Tibial nerve (tissue), 4 donors: ENCODE results near the gene KXD1. TPM values are rescaled to one million over a fixed set of nuclear protein-coding genes. Genes with fewer than 3 reads are reported as not detected.

Experiments used
- DNase-seq, 2 donors: peaks; one replicate each; pipeline ENCODE4 v3.0.0-alpha.2; 2019; ENCODE audit warnings: low spot score in 2 of 2
- H3K27ac ChIP-seq, 4 donors: fragments of 200-600 bp; sonication (generic) in 3 of 4; one replicate each; pipeline ENCODE4 v1.5.1; 2017 to 2019; ENCODE audit warnings: mild to moderate bottlenecking in 1 of 4
- H3K27me3 ChIP-seq, 2 donors: fragments of 200-600 bp; sonication (generic) in 1 of 2; one replicate each; pipeline versions ENCODE4 v1.5.1 to v1.6.0; 2017 to 2019
- H3K36me3 ChIP-seq, 3 donors: fragments of 200-600 bp; sonication (generic); one replicate each; pipeline ENCODE4 v1.5.1; 2018 to 2019
- H3K4me1 ChIP-seq, 4 donors: fragments of 200-600 bp; sonication (generic) in 3 of 4; one replicate each; pipeline ENCODE4 v1.5.1; 2017 to 2019
- H3K4me3 ChIP-seq, 4 donors: fragments of 200-600 bp; sonication (generic) in 3 of 4; one replicate each; pipeline ENCODE4 v1.5.1; 2017 to 2019; ENCODE audit warnings: mild to moderate bottlenecking in 1 of 4, moderate library complexity in 1 of 4
- H3K9me3 ChIP-seq, 4 donors: fragments of 200-600 bp; sonication (generic) in 3 of 4; one replicate each; pipeline ENCODE4 v1.5.1; 2017 to 2019
- CTCF ChIP-seq, 5 experiments: fragments of 200-600 bp in 3 of 5; fragments of 450-650 bp in 2 of 5; sonication (generic) in 3 of 5; IDR thresholded peaks; one replicate each; pipeline ENCODE4 v1.5.1; 2016 to 2019; ENCODE audit warnings: antibody characterized with exemption in 5 of 5, mild to moderate bottlenecking in 3 of 5, moderate library complexity in 2 of 5
- EP300 ChIP-seq, 2 donors: sonication (generic); formaldehyde crosslinking; IDR thresholded peaks; one replicate each; pipeline ENCODE4 v1.6.1; 2017; ENCODE audit warnings: antibody characterized with exemption in 2 of 2, mild to moderate bottlenecking in 1 of 2
- POLR2A ChIP-seq, 2 donors: fragments of 450-650 bp; IDR thresholded peaks; one replicate each; pipeline ENCODE4 v1.6.1; 2017; ENCODE audit warnings: antibody characterized with exemption in 2 of 2, mild to moderate bottlenecking in 2 of 2, moderate library complexity in 2 of 2
- WGBS, 2 donors: methylation state at CpG; one replicate each; pipeline ENCODE4 v1.1.5; 2018; 5-methylcytosine and 5-hydroxymethylcytosine counted together
- total RNA-seq, 4 donors: library from RNA; depleted of rRNA; stranded (reverse); fragments of >200 nt; gene quantifications; one replicate each; pipeline ENCODE4 v1.1.0, GENCODE V29; 2016

The KXD1 gene
- total RNA-seq, 4 donors from 2014 or later: 122 to 298 (median 167) TPM

GRCh38 chr19:18608805-18609716 lies 51.4 kb downstream of the KXD1 start:
- DNase-seq: no peak
- H3K27ac ChIP-seq: no peak overlapping the region
- 46 to 61% methylated on average over 9 of the region's 9 CpGs for WGBS, 2 donors

GRCh38 chr19:18609717-18610051 lies 52.0 kb downstream of the KXD1 start:
- WGBS, 2 donors: 21 to 36% methylated on average over 2 of the region's 2 CpGs
- Histone ChIP-seq H3K27ac (no peak overlapping the region), H3K4me3 (no peak overlapping the region), H3K9me3 (no peaks in the 10 kb centered on the region), H3K27me3 (peaks cover 7 to 94% of the 10 kb centered on the region in 2 donors), H3K36me3 (no peaks in the 10 kb centered on the region), H3K4me1 (peaks cover 2 to 67% (median 37%) of the 10 kb centered on the region in 4 donors)
- TF ChIP-seq POLR2A (IDR thresholded peaks at IDR 0.05): no peak
- TF ChIP-seq EP300 (IDR thresholded peaks at IDR 0.05): no peak
- TF ChIP-seq CTCF (IDR thresholded peaks at IDR 0.05): no peak
- DNase-seq: no peak

More at GRCh38 chr19:18608805-18609716, 51.4 kb downstream of the KXD1 start:
- TF ChIP-seq CTCF (IDR thresholded peaks at IDR 0.05): no peak
- no peak for TF ChIP-seq EP300 (IDR thresholded peaks at IDR 0.05)
- TF ChIP-seq POLR2A (IDR thresholded peaks at IDR 0.05): no peak
- Histone ChIP-seq H3K4me3 (no peak overlapping the region), H3K36me3 (no peaks in the 10 kb centered on the region), H3K9me3 (no peaks in the 10 kb centered on the region), H3K27me3 (peaks cover 7 to 94% of the 10 kb centered on the region in 2 donors), H3K4me1 (peaks cover 2 to 73% (median 38%) of the 10 kb centered on the region in 4 donors)

GRCh38 chr19:18610245-18610555 lies 52.5 kb downstream of the KXD1 start:
- Histone ChIP-seq H3K9me3 (no peaks in the 10 kb centered on the region), H3K4me3 (no peak overlapping the region), H3K27ac (no peak overlapping the region), H3K36me3 (no peaks in the 10 kb centered on the region), H3K27me3 (peaks cover 7 to 94% of the 10 kb centered on the region in 2 donors), H3K4me1 (peaks cover 2 to 65% (median 37%) of the 10 kb centered on the region in 4 donors)
- 43% methylated on average over 1 of the region's 3 CpGs; no CpG with 5 or more reads in 1 of the 2 donors for WGBS, 2 donors
- no peak for TF ChIP-seq CTCF (IDR thresholded peaks at IDR 0.05)
- TF ChIP-seq POLR2A (IDR thresholded peaks at IDR 0.05): no peak
- TF ChIP-seq EP300 (IDR thresholded peaks at IDR 0.05): no peak
- DNase-seq: no peak

DNA sequence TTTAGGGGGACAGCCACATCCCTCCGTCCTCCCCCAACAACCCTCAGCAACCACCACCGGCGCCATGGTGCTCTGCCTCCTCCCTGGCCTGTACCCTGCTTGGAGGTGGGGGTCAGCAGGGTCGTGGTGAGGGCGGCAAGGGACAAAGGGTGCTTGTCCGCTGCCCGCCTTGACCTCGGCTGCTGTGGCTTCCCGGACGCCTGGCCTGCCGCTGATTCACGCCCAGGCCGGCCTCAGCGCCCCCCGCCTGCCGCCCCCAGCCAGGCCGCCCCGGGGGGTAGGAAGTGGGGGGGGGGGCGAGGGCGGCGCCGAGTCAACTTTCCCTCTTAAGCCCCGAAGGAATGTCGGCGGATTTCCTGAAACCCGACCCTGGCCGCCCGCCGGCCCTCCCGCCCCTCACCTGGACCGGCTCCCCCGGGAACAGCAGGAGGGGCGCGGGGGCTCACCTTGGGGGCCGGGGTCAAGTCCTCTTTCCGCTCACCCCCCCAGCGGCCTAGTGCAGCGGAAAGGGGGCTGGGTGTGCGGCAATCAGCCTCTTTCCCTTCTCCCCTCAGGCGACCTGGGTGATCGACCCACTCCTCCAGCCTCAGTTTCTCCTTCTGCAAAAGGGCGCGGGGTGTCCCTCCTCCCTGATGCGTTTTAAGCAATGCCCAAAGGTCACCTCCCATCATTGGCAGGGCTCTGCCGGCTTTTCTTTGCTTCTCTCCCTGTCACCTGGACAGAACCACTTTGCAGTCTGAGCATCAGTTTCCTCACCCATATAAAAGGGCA lies 53.1 kb downstream of the KXD1 start:
- TF ChIP-seq POLR2A (IDR thresholded peaks at IDR 0.05) (no peak), CTCF (IDR thresholded peaks at IDR 0.05) (no peak), EP300 (IDR thresholded peaks at IDR 0.05) (no peak)
- 6 to 8% methylated on average over 13 to 33 of the region's 45 CpGs for WGBS, 2 donors
- Histone ChIP-seq H3K36me3 (no peaks in the 10 kb centered on the region), H3K27me3 (peaks cover 7 to 93% of the 10 kb centered on the region in 2 donors), H3K4me1 (peaks cover 2 to 59% (median 37%) of the 10 kb centered on the region in 4 donors), H3K27ac (no peak overlapping the region), H3K4me3 (no peak overlapping the region), H3K9me3 (no peaks in the 10 kb centered on the region)
- no peak for DNase-seq
